Measurements from ENCODE around the gene DAB2IP. TPM values are rescaled to one million over a fixed set of nuclear protein-coding genes. Genes with fewer than 3 reads are reported as not detected.

DAB2IP gene
- total RNA-seq, 1 donor from 2014 or later, result 41.7 TPM

- H3K9me3 Mint-ChIP-seq (ENCODE audit: unreplicated experiment), result peaks cover 2% of the 10 kb centered on the region
- Histone ChIP-seq H3K9me3 (ENCODE audit: insufficient read depth, low read depth, low read length) (no peaks in the 10 kb centered on the region), H3K36me3 (ENCODE audit: insufficient read depth, low read length) (peaks cover 2% of the 10 kb centered on the region), H2AFZ (ENCODE audit: low read depth, low read length) (no peak overlapping the region), H3K27ac (ENCODE audit: low read depth, low read length) (no peak overlapping the region), H3K27me3 (ENCODE audit: insufficient read depth, low read length) (no peaks in the 10 kb centered on the region), H3K4me1 (ENCODE audit: insufficient read depth, low read length) (peaks cover 32% of the 10 kb centered on the region), H3K9ac (ENCODE audit: low read length) (no peak overlapping the region), H3K4me3 (ENCODE audit: insufficient read depth, low read depth, low read length) (no peak overlapping the region), H3K4me2 (ENCODE audit: low read length) (no peak overlapping the region), H4K20me1 (ENCODE audit: insufficient read depth, low read length) (peaks cover 8% of the 10 kb centered on the region), H3K79me2 (ENCODE audit: insufficient read depth, low read length) (no peaks in the 10 kb centered on the region)
- TF ChIP-seq CTCF (IDR thresholded peaks at IDR 0.05; ENCODE audit: insufficient read depth, low read depth, low read length), result no peak
- TF ChIP-seq EZH2 (IDR thresholded peaks at IDR 0.05; ENCODE audit: insufficient read depth, low read length), result no peak
- peaks cover 19% of the 10 kb centered on the region for H3K36me3 Mint-ChIP-seq (ENCODE audit: low read depth, unreplicated experiment)
- FAIRE-seq (no peak), DNase-seq (ENCODE audit: low read depth) (no peak)
- peaks cover 31% of the 10 kb centered on the region for H3K4me1 Mint-ChIP-seq (ENCODE audit: low read depth, unreplicated experiment)
- H3K4me3 Mint-ChIP-seq (ENCODE audit: unreplicated experiment), result no peak overlapping the region
- H3K27ac Mint-ChIP-seq (ENCODE audit: unreplicated experiment), result no peak overlapping the region
- no peaks in the 10 kb centered on the region for H3K27me3 Mint-ChIP-seq (ENCODE audit: low read depth, unreplicated experiment)
These were observed 123.5 kb downstream of the DAB2IP start for GRCh38 chr9:121774715-121775613.

GRCh38 chr9:121776001-121776738, 124.7 kb downstream of the DAB2IP start:
- H3K4me1 ChIP-seq (ENCODE audit: insufficient read depth, low read length), result peaks cover 21% of the 10 kb centered on the region
- peaks cover 2% of the 10 kb centered on the region for H3K36me3 ChIP-seq (ENCODE audit: insufficient read depth, low read length)
- H3K9me3 Mint-ChIP-seq (ENCODE audit: unreplicated experiment), result peaks cover 2% of the 10 kb centered on the region
- H3K9ac ChIP-seq (ENCODE audit: low read length), result no peak overlapping the region
- H3K9me3 ChIP-seq (ENCODE audit: insufficient read depth, low read depth, low read length), result no peaks in the 10 kb centered on the region
- H3K27ac Mint-ChIP-seq (ENCODE audit: unreplicated experiment), result peak overlapping the region; percentile 34
- no peaks in the 10 kb centered on the region for H3K27me3 ChIP-seq (ENCODE audit: insufficient read depth, low read length)
- H3K27me3 Mint-ChIP-seq (ENCODE audit: low read depth, unreplicated experiment), result no peaks in the 10 kb centered on the region
- H3K27ac ChIP-seq (ENCODE audit: low read depth, low read length), result no peak overlapping the region
- no peak for FAIRE-seq
- peaks cover 25% of the 10 kb centered on the region for H3K4me1 Mint-ChIP-seq (ENCODE audit: low read depth, unreplicated experiment)
- H4K20me1 ChIP-seq (ENCODE audit: insufficient read depth, low read length), result peaks cover 17% of the 10 kb centered on the region
- H2AFZ ChIP-seq (ENCODE audit: low read depth, low read length), result no peak overlapping the region
- no peak for TF ChIP-seq EZH2 (IDR thresholded peaks at IDR 0.05; ENCODE audit: insufficient read depth, low read length)
- no peak for TF ChIP-seq CTCF (IDR thresholded peaks at IDR 0.05; ENCODE audit: insufficient read depth, low read depth, low read length)
- H3K4me3 Mint-ChIP-seq (ENCODE audit: unreplicated experiment), result no peak overlapping the region
- no peak overlapping the region for H3K4me2 ChIP-seq (ENCODE audit: low read length)
- H3K79me2 ChIP-seq (ENCODE audit: insufficient read depth, low read length), result no peaks in the 10 kb centered on the region
- H3K36me3 Mint-ChIP-seq (ENCODE audit: low read depth, unreplicated experiment), result peaks cover 18% of the 10 kb centered on the region
- H3K4me3 ChIP-seq (ENCODE audit: insufficient read depth, low read depth, low read length), result no peak overlapping the region
- no peak for DNase-seq (ENCODE audit: low read depth)
